Measurements from ENCODE around the gene PCDHB8. TPM values are rescaled to one million over a fixed set of nuclear protein-coding genes. Genes with fewer than 3 reads are reported as not detected.
"Not testable (repeated sequence)": the region's sequence is repeated elsewhere in the genome, so short reads cannot be mapped to it uniquely, and the experiment has no call there.

The PCDHB8 gene
- total and polyA plus RNA-seq, 8 donors: 0.43 to 2.9 (median 2.2) TPM

DNA sequence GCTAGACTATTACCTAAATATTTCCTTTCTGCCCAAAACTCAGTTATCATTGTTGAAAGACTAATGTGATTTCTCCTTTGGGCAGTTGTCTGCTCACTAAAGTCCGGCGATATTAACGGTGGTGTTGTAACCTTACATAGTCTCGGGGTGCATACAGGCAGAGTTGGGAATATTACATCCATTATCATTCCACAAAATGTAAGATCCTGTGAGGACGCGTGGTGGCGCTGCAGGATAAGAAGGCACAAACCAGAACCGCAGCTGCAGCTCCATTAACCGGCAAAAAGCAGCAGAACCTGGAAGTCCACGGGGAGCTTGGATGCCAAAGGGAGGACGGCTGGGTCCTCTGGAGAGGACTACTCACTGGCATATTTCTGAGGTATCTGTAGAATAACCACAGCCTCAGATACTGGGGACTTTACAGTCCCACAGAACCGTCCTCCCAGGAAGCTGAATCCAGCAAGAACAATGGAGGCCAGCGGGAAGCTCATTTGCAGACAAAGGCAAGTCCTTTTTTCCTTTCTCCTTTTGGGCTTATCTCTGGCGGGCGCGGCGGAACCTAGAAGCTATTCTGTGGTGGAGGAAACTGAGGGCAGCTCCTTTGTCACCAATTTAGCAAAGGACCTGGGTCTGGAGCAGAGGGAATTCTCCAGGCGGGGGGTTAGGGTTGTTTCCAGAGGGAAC, 36.2 kb downstream of the PCDHB8 start, which contains the start of gene PCDHB13:
PCDHB13 (plus strand) TSS at position 264 of the 684 bp plus-strand sequence; CDS start at position 469, 205 bp downstream.
- H3K36me3 ChIP-seq; H3K27me3 ChIP-seq; H3K4me1 ChIP-seq; intact Hi-C loops (cut with DNase I); H3K9me3 ChIP-seq; FAIRE-seq; H3K27ac ChIP-seq: not testable (repeated sequence)
- H3K4me3 ChIP-seq: peak within 1 kb of the TSS in 2 of 4 donors; percentile 10 to 21
- TF ChIP-seq, protein P1, sequence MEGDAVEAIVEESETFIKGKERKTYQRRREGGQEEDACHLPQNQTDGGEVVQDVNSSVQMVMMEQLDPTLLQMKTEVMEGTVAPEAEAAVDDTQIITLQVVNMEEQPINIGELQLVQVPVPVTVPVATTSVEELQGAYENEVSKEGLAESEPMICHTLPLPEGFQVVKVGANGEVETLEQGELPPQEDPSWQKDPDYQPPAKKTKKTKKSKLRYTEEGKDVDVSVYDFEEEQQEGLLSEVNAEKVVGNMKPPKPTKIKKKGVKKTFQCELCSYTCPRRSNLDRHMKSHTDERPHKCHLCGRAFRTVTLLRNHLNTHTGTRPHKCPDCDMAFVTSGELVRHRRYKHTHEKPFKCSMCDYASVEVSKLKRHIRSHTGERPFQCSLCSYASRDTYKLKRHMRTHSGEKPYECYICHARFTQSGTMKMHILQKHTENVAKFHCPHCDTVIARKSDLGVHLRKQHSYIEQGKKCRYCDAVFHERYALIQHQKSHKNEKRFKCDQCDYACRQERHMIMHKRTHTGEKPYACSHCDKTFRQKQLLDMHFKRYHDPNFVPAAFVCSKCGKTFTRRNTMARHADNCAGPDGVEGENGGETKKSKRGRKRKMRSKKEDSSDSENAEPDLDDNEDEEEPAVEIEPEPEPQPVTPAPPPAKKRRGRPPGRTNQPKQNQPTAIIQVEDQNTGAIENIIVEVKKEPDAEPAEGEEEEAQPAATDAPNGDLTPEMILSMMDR (IDR thresholded peaks at IDR 0.05): peak in 1 of 4 donors; percentile 27
- WGBS, 2 donors: 7% methylated on average over 12 to 14 of the region's 18 CpGs
- ATAC-seq (peak; percentile 80 to 95 (median 93)), DNase-seq (peak; percentile 43 to 75 (median 73))

DNA sequence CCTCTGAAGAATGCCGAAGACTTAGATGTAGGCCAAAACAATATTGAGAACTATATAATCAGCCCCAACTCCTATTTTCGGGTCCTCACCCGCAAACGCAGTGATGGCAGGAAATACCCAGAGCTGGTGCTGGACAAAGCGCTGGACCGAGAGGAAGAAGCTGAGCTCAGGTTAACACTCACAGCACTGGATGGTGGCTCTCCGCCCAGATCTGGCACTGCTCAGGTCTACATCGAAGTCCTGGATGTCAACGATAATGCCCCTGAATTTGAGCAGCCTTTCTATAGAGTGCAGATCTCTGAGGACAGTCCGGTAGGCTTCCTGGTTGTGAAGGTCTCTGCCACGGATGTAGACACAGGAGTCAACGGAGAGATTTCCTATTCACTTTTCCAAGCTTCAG, 37.0 kb downstream of the PCDHB8 start:
- peak in 2 of 4 donors; percentile 14 to 48 for ATAC-seq
- WGBS, 2 donors: 50 to 67% methylated on average over 9 to 11 of the region's 12 CpGs
- intact Hi-C loops (cut with DNase I): not testable (repeated sequence)

DNA sequence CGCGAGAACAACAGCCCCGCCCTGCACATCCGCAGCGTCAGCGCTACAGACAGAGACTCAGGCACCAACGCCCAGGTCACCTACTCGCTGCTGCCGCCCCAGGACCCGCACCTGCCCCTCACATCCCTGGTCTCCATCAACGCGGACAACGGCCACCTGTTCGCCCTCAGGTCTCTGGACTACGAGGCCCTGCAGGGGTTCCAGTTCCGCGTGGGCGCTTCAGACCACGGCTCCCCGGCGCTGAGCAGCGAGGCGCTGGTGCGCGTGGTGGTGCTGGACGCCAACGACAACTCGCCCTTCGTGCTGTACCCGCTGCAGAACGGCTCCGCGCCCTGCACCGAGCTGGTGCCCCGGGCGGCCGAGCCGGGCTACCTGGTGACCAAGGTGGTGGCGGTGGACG, 37.9 kb downstream of the PCDHB8 start:
- FAIRE-seq; DNase-seq; H3K36me3 ChIP-seq; ATAC-seq; H3K4me1 ChIP-seq; H3K27ac ChIP-seq; H3K4me3 ChIP-seq; intact Hi-C loops (cut with DNase I); H3K27me3 ChIP-seq; H3K9me3 ChIP-seq: not testable (repeated sequence)
- whole genome bisulfite sequencing, 2 donors: 28 to 40% methylated on average over 24 to 35 of the region's 40 CpGs

More for the DNA sequence above, 37.0 kb downstream of the PCDHB8 start:
- not testable (repeated sequence) for FAIRE-seq, H3K36me3 ChIP-seq, H3K27me3 ChIP-seq, H3K4me3 ChIP-seq, DNase-seq, H3K4me1 ChIP-seq, H3K27ac ChIP-seq, H3K9me3 ChIP-seq

DNA sequence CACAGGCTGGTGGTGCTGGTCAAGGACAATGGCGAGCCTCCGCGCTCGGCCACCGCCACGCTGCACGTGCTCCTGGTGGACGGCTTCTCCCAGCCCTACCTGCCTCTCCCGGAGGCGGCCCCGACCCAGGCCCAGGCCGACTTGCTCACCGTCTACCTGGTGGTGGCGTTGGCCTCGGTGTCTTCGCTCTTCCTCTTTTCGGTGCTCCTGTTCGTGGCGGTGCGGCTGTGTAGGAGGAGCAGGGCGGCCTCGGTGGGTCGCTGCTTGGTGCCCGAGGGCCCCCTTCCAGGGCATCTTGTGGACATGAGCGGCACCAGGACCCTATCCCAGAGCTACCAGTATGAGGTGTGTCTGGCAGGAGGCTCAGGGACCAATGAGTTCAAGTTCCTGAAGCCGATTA, 38.4 kb downstream of the PCDHB8 start:
- H3K27me3 ChIP-seq; FAIRE-seq; H3K9me3 ChIP-seq; DNase-seq; intact Hi-C loops (cut with DNase I); H3K27ac ChIP-seq; H3K36me3 ChIP-seq; H3K4me3 ChIP-seq; ATAC-seq; H3K4me1 ChIP-seq: not testable (repeated sequence)
- 38 to 42% methylated on average over 7 to 19 of the region's 26 CpGs for WGBS, 2 donors

DNA sequence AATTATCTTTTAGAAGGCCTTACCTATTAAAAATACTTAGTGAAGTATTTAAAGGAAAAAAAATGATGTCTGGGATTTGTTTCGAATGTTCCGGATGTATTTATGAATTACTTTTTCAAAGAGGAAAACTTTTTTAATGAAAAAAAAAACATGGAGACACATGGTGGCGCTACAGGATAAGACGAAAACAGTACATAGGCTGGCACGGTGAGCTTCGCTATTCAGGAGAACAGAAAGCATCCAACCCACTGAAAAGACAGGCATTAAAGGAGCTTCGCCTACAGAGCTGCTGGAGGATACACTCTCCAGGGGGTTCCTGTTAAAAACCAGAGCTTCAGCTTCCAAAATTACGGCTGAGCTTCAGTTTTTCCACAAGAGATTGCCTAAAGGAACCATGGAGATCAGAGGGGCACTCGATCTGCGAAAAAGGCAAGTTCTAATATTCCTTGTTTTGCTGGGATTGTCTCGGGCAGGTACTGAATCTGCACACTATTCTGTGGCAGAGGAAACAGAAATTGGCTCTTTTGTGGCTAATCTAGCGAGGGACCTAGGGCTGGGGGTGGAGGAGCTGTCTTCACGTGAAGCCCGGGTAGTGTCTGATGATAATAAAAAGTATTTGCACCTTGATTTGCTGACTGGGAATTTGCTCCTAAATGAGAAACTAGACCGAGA, 45.7 kb downstream of the PCDHB8 start, which contains the start of gene PCDHB14:
PCDHB14 (plus strand) TSS at position 232 of the 672 bp plus-strand sequence; CDS start at position 395, 163 bp downstream.
- FAIRE-seq: no peak
- DNase-seq: no peak
- Histone ChIP-seq H3K27me3 (no peaks in the 10 kb centered on the region), H3K4me1 (no peaks in the 10 kb centered on the region), H3K27ac (no peak within 1 kb of the TSS), H3K36me3 (no peaks in the 10 kb centered on the region), H3K4me3 (peak within 1 kb of the TSS in 1 of 4 donors; percentile 7), H3K9me3 (peaks cover 0 to 19% (median 4%) of the 10 kb centered on the region in 4 donors)
- 28 to 36% methylated on average over 15 of the region's 15 CpGs for WGBS, 2 donors
- TF ChIP-seq, protein P1 (IDR thresholded peaks at IDR 0.05): no peak
- intact Hi-C loops (cut with DNase I): no loop called here
- ATAC-seq: peak in 3 of 4 donors; percentile 45 to 75 (median 65)

DNA sequence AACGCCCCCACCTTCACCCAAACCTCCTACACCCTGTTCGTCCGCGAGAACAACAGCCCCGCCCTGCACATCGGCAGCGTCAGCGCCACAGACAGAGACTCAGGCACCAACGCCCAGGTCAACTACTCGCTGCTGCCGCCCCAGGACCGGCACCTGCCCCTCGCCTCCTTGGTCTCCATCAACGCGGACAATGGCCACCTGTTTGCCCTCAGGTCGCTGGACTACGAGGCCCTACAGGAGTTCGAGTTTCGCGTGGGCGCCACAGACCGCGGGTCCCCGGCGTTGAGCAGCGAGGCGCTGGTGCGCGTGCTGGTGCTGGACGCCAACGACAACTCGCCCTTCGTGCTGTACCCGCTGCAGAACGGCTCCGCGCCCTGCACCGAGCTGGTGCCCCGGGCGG, 47.3 kb downstream of the PCDHB8 start:
- DNase-seq; intact Hi-C loops (cut with DNase I); H3K27me3 ChIP-seq; FAIRE-seq; H3K4me1 ChIP-seq; H3K36me3 ChIP-seq; H3K27ac ChIP-seq; H3K4me3 ChIP-seq; ATAC-seq: not testable (repeated sequence)
- peaks cover 0 to 19% (median 4%) of the 10 kb centered on the region in 4 donors for H3K9me3 ChIP-seq
- 15 to 21% methylated on average over 28 to 35 of the region's 40 CpGs for WGBS, 2 donors

DNA sequence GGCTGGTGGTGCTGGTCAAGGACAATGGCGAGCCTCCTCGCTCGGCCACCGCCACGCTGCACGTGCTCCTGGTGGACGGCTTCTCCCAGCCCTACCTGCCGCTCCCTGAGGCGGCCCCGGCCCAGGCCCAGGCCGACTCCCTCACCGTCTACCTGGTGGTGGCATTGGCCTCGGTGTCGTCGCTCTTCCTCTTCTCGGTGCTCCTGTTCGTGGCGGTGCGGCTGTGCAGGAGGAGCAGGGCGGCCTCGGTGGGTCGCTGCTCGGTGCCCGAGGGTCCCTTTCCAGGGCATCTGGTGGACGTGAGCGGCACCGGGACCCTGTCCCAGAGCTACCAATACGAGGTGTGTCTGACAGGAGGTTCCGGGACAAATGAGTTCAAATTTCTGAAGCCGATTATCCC, 47.8 kb downstream of the PCDHB8 start:
- H3K27me3 ChIP-seq; intact Hi-C loops (cut with DNase I); H3K36me3 ChIP-seq; ATAC-seq; DNase-seq; H3K27ac ChIP-seq; H3K4me3 ChIP-seq; H3K4me1 ChIP-seq; FAIRE-seq: not testable (repeated sequence)
- peaks cover 0 to 19% (median 4%) of the 10 kb centered on the region in 4 donors for H3K9me3 ChIP-seq
- WGBS, 2 donors: 30% methylated on average over 20 to 30 of the region's 30 CpGs

Other genes with a start within 250 kb of the PCDHB8 start
Only the 30 nearest of the 36 such genes appear.
- 1 to 10 TPM in 1 of 6 donors, under 1 TPM in 5; 0.37 to 1.1 (median 0.68) TPM for gene PCDHAC2, start 211.3 kb upstream of the PCDHB8 start, total RNA-seq
- under 1 TPM; 0.08 to 0.73 TPM for gene PCDHAC2, start 211.3 kb upstream of the PCDHB8 start, polyA plus RNA-seq
- under 1 TPM; 0.09 to 0.35 (median 0.14) TPM for gene PCDHB1, start 126.4 kb upstream of the PCDHB8 start, total RNA-seq
- gene PCDHB1, start 126.4 kb upstream of the PCDHB8 start, polyA plus RNA-seq: under 1 TPM; 0.02 to 0.08 TPM
- 1 to 10 TPM in 2 of 6 donors, under 1 TPM in 4; 0.56 to 2.2 (median 0.62) TPM for gene PCDHB2, start 83.2 kb upstream of the PCDHB8 start, total RNA-seq
- gene PCDHB2, start 83.2 kb upstream of the PCDHB8 start, polyA plus RNA-seq: under 1 TPM; 0.23 to 0.70 TPM
- 1 to 10 TPM in 3 of 6 donors, under 1 TPM in 3; 0.41 to 2.2 (median 1.0) TPM for gene PCDHB3, start 77.3 kb upstream of the PCDHB8 start, total RNA-seq
- gene PCDHB3, start 77.3 kb upstream of the PCDHB8 start, polyA plus RNA-seq: 1 to 10 TPM in 1 of 2 donors, under 1 TPM in 1; 0.42 to 1.4 TPM
- gene PCDHB4, start 56.0 kb upstream of the PCDHB8 start, total RNA-seq: 1 to 10 TPM; 3.3 to 7.2 (median 4.5) TPM
- gene PCDHB4, start 56.0 kb upstream of the PCDHB8 start, polyA plus RNA-seq: 1 to 10 TPM; 1.2 to 5.1 TPM
- gene PCDHB5, start 42.6 kb upstream of the PCDHB8 start, total RNA-seq: 1 to 10 TPM; 2.4 to 6.7 (median 4.6) TPM
- gene PCDHB5, start 42.6 kb upstream of the PCDHB8 start, polyA plus RNA-seq: 1 to 10 TPM; 2.3 to 3.6 TPM
- under 1 TPM; 0.31 to 0.55 (median 0.45) TPM for gene PCDHB6, start 27.7 kb upstream of the PCDHB8 start, total RNA-seq
- gene PCDHB6, start 27.7 kb upstream of the PCDHB8 start, polyA plus RNA-seq: under 1 TPM; 0.46 to 0.52 TPM
- under 1 TPM; 0.23 to 0.70 (median 0.45) TPM for gene PCDHB7, start 5.1 kb upstream of the PCDHB8 start, total RNA-seq
- under 1 TPM; 0.15 to 0.49 TPM for gene PCDHB7, start 5.1 kb upstream of the PCDHB8 start, polyA plus RNA-seq
- 1 to 10 TPM in 5 of 6 donors, under 1 TPM in 1; 0.98 to 2.5 (median 1.8) TPM for gene PCDHB16, start 4.6 kb downstream of the PCDHB8 start, total RNA-seq
- gene PCDHB16, start 4.6 kb downstream of the PCDHB8 start, polyA plus RNA-seq: 1 to 10 TPM in 1 of 2 donors, under 1 TPM in 1; 0.87 to 1.5 TPM
- 1 to 10 TPM in 1 of 6 donors, under 1 TPM in 5; 0.35 to 1.1 (median 0.51) TPM for gene PCDHB9, start 9.4 kb downstream of the PCDHB8 start, total RNA-seq
- 1 to 10 TPM in 1 of 2 donors, under 1 TPM in 1; 0.76 to 1.2 TPM for gene PCDHB9, start 9.4 kb downstream of the PCDHB8 start, polyA plus RNA-seq
- gene PCDHB10, start 14.6 kb downstream of the PCDHB8 start, total RNA-seq: 1 to 10 TPM in 1 of 6 donors, under 1 TPM in 5; 0.49 to 1.5 (median 0.63) TPM
- 1 to 10 TPM in 1 of 2 donors, under 1 TPM in 1; 0.30 to 1.4 TPM for gene PCDHB10, start 14.6 kb downstream of the PCDHB8 start, polyA plus RNA-seq
- 1 to 10 TPM; 2.1 to 9.0 (median 4.9) TPM for gene PCDHB11, start 21.8 kb downstream of the PCDHB8 start, total RNA-seq
- gene PCDHB11, start 21.8 kb downstream of the PCDHB8 start, polyA plus RNA-seq: 1 to 10 TPM in 1 of 2 donors, under 1 TPM in 1; 0.72 to 2.3 TPM
- gene PCDHB12, start 30.9 kb downstream of the PCDHB8 start, total RNA-seq: 1 to 10 TPM; 1.3 to 2.5 (median 1.5) TPM
- 1 to 10 TPM in 1 of 2 donors, under 1 TPM in 1; 0.46 to 1.3 TPM for gene PCDHB12, start 30.9 kb downstream of the PCDHB8 start, polyA plus RNA-seq
- gene PCDHB13, start 36.1 kb downstream of the PCDHB8 start, total RNA-seq: 1 to 10 TPM; 2.4 to 3.3 (median 3.0) TPM
- gene PCDHB13, start 36.1 kb downstream of the PCDHB8 start, polyA plus RNA-seq: 1 to 10 TPM; 1.2 to 1.9 TPM
- 1 to 10 TPM; 1.9 to 2.7 (median 2.1) TPM for gene PCDHB14, start 45.6 kb downstream of the PCDHB8 start, total RNA-seq
- gene PCDHB14, start 45.6 kb downstream of the PCDHB8 start, polyA plus RNA-seq: 1 to 10 TPM; 2.8 to 2.9 TPM
- 1 to 10 TPM; 1.7 to 2.6 (median 2.4) TPM for gene PCDHB15, start 67.6 kb downstream of the PCDHB8 start, total RNA-seq
- 1 to 10 TPM; 1.8 to 2.8 TPM for gene PCDHB15, start 67.6 kb downstream of the PCDHB8 start, polyA plus RNA-seq
- under 1 TPM in 5 of 6 donors, not detected in 1; 0.14 to 0.69 (median 0.19) TPM for gene SLC25A2, start 126.3 kb downstream of the PCDHB8 start, total RNA-seq
- under 1 TPM in 1 of 2 donors, not detected in 1; 0.30 TPM for gene SLC25A2, start 126.3 kb downstream of the PCDHB8 start, polyA plus RNA-seq
- 10 to 100 TPM; 17.7 to 40.2 (median 22.7) TPM for gene TAF7, start 143.0 kb downstream of the PCDHB8 start, total RNA-seq
- gene TAF7, start 143.0 kb downstream of the PCDHB8 start, polyA plus RNA-seq: 10 to 100 TPM; 16.6 to 47.4 TPM
- gene PCDHGA1, start 152.7 kb downstream of the PCDHB8 start, total RNA-seq: under 1 TPM; 0.22 to 0.67 (median 0.40) TPM
- under 1 TPM; 0.19 to 0.33 TPM for gene PCDHGA1, start 152.7 kb downstream of the PCDHB8 start, polyA plus RNA-seq
- 1 to 10 TPM in 5 of 6 donors, under 1 TPM in 1; 0.75 to 2.1 (median 1.5) TPM for gene PCDHGA2, start 161.0 kb downstream of the PCDHB8 start, total RNA-seq
- gene PCDHGA2, start 161.0 kb downstream of the PCDHB8 start, polyA plus RNA-seq: under 1 TPM; 0.46 to 0.94 TPM
- gene PCDHGA3, start 166.0 kb downstream of the PCDHB8 start, total RNA-seq: 1 to 10 TPM in 5 of 6 donors, under 1 TPM in 1; 0.98 to 2.4 (median 1.7) TPM
- gene PCDHGA3, start 166.0 kb downstream of the PCDHB8 start, polyA plus RNA-seq: under 1 TPM; 0.52 to 0.87 TPM
- gene PCDHGB1, start 172.3 kb downstream of the PCDHB8 start, total RNA-seq: 1 to 10 TPM; 1.5 to 3.2 (median 1.9) TPM
- gene PCDHGB1, start 172.3 kb downstream of the PCDHB8 start, polyA plus RNA-seq: 1 to 10 TPM in 1 of 2 donors, under 1 TPM in 1; 0.31 to 1.1 TPM
- gene PCDHGA4, start 177.2 kb downstream of the PCDHB8 start, total RNA-seq: 1 to 10 TPM; 1.8 to 2.9 (median 2.2) TPM
- gene PCDHGA4, start 177.2 kb downstream of the PCDHB8 start, polyA plus RNA-seq: 1 to 10 TPM in 1 of 2 donors, under 1 TPM in 1; 0.61 to 1.0 TPM
- 1 to 10 TPM; 1.8 to 2.8 (median 2.2) TPM for gene PCDHGB2, start 182.2 kb downstream of the PCDHB8 start, total RNA-seq
- 1 to 10 TPM in 1 of 2 donors, under 1 TPM in 1; 0.63 to 1.1 TPM for gene PCDHGB2, start 182.2 kb downstream of the PCDHB8 start, polyA plus RNA-seq
- gene PCDHGA5, start 186.4 kb downstream of the PCDHB8 start, total RNA-seq: 1 to 10 TPM; 1.2 to 2.1 (median 1.6) TPM
- gene PCDHGA5, start 186.4 kb downstream of the PCDHB8 start, polyA plus RNA-seq: 1 to 10 TPM in 1 of 2 donors, under 1 TPM in 1; 0.40 to 1.1 TPM
- 1 to 10 TPM; 1.7 to 3.0 (median 2.3) TPM for gene PCDHGB3, start 192.5 kb downstream of the PCDHB8 start, total RNA-seq
- under 1 TPM; 0.59 to 0.99 TPM for gene PCDHGB3, start 192.5 kb downstream of the PCDHB8 start, polyA plus RNA-seq
- gene PCDHGA6, start 196.1 kb downstream of the PCDHB8 start, total RNA-seq: 1 to 10 TPM; 1.4 to 3.1 (median 2.0) TPM
- 1 to 10 TPM; 1.1 to 1.4 TPM for gene PCDHGA6, start 196.1 kb downstream of the PCDHB8 start, polyA plus RNA-seq
- 1 to 10 TPM; 1.2 to 2.0 (median 1.7) TPM for gene PCDHGA7, start 205.0 kb downstream of the PCDHB8 start, total RNA-seq
- gene PCDHGA7, start 205.0 kb downstream of the PCDHB8 start, polyA plus RNA-seq: 1 to 10 TPM in 1 of 2 donors, under 1 TPM in 1; 0.92 to 1.3 TPM
- 1 to 10 TPM; 1.5 to 3.1 (median 1.9) TPM for gene PCDHGB4, start 209.9 kb downstream of the PCDHB8 start, total RNA-seq
- gene PCDHGB4, start 209.9 kb downstream of the PCDHB8 start, polyA plus RNA-seq: under 1 TPM; 0.56 to 0.65 TPM
- 1 to 10 TPM in 2 of 6 donors, under 1 TPM in 4; 0.72 to 1.1 (median 0.91) TPM for gene PCDHGA8, start 214.8 kb downstream of the PCDHB8 start, total RNA-seq
- gene PCDHGA8, start 214.8 kb downstream of the PCDHB8 start, polyA plus RNA-seq: under 1 TPM; 0.12 to 0.49 TPM